Thoracic aorta (tissue), 2 donors: Measurements from ENCODE around the gene PFKL. TPM values are rescaled to one million over a fixed set of nuclear protein-coding genes. Genes with fewer than 3 reads are reported as not detected.

Experiments
- ATAC-seq: fragments of 150-250 bp; one replicate; pipeline ENCODE4 v1.8.0; 2017; ENCODE audit warnings: low read depth; ENCODE audit not compliant: insufficient number of reproducible peaks, low FRiP score
- DNase-seq: peaks from one replicate; pipeline ENCODE4 v3.0.0-alpha.2; 2020; ENCODE audit warnings: low spot score
- H3K27ac ChIP-seq, 2 donors: fragments of 200-600 bp; sonication (generic); 1 replicate in 1 of 2; 2 replicates in 1 of 2; pipeline ENCODE4 v1.5.1; 2016; ENCODE audit warnings: mild to moderate bottlenecking in 2 of 2, moderate library complexity in 2 of 2
- H3K27me3 ChIP-seq: fragments of 200-600 bp; sonication (generic); replicated peaks from 2 replicates; pipeline ENCODE4 v1.6.0; 2016; ENCODE audit warnings: mild to moderate bottlenecking; ENCODE audit not compliant: insufficient read depth
- H3K36me3 ChIP-seq: fragments of 200-600 bp; sonication (generic); one replicate; pipeline ENCODE4 v1.5.1; 2016
- H3K4me1 ChIP-seq, 2 donors: fragments of 200-600 bp; sonication (generic); 1 replicate in 1 of 2; 2 replicates in 1 of 2; pipeline versions ENCODE4 v1.5.1 to v1.6.0; 2016; ENCODE audit warnings: low read depth in 2 of 2, mild to moderate bottlenecking in 1 of 2; ENCODE audit not compliant: control insufficient read depth in 1 of 2
- H3K4me3 ChIP-seq: fragments of 200-600 bp; sonication (generic); 2 replicates; pipeline ENCODE4 v1.5.1; 2016; ENCODE audit warnings: mild to moderate bottlenecking
- H3K9me3 ChIP-seq: fragments of 200-600 bp; sonication (generic); 2 replicates; pipeline ENCODE4 v1.5.1; 2016
- total RNA-seq, 2 donors: library from RNA; depleted of rRNA; stranded (reverse); fragments of >200 nt; gene quantifications; one replicate each; pipeline versions ENCODE4 v1.1.0 to v1.2.3, GENCODE V29; 2016
- TF ChIP-seq, protein P1 (sequence below): fragments of 200-600 bp; sonication (generic); IDR thresholded peaks from one replicate; pipeline ENCODE4 v1.5.1; 2019; ENCODE audit warnings: antibody characterized with exemption

PFKL gene
- total RNA-seq, 2 donors from 2014 or later: 91.0 to 119 TPM

DNA sequence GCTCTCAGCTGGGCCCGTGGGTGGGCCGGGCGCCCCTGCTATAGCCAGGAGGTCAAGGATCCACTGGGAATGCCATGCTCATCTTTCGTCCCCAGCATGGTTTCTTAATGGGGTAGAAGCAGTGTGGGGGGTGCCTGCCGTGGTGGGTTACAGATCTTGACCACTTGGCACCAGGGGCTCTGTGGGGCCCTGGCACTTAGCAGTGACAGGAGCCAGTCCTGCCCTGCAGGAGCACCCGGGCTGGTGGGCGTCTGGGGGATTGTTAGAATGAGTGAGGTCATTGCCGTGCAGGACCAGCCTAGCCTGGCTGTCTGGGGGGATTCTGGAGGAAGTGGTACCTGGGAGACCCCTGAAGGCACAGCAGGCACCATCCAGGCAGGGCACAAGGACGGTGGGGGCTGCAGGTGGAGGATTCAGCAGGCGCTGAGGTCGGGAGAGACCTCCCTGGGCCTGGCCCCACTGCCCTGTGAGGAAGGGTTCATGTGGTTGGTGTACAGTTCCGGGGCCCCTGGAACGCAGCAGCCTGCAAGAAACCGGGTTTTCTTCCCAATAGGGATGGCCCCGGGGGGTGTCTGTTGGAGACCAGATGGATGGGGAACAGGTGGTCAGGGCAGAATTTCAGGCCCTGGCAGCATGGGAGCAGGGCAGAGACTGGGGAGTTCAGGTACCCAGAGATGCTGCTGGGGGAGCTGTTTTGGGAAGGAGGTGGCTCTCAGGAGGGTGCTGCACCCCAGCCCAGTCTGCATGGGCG, 9.4 kb upstream of the PFKL start:
- no peak overlapping the region for H3K4me3 ChIP-seq
- H3K4me1 ChIP-seq: peaks cover 2 to 8% of the 10 kb centered on the region in 2 donors
- H3K27me3 ChIP-seq: no peaks in the 10 kb centered on the region
- TF ChIP-seq, protein P1, sequence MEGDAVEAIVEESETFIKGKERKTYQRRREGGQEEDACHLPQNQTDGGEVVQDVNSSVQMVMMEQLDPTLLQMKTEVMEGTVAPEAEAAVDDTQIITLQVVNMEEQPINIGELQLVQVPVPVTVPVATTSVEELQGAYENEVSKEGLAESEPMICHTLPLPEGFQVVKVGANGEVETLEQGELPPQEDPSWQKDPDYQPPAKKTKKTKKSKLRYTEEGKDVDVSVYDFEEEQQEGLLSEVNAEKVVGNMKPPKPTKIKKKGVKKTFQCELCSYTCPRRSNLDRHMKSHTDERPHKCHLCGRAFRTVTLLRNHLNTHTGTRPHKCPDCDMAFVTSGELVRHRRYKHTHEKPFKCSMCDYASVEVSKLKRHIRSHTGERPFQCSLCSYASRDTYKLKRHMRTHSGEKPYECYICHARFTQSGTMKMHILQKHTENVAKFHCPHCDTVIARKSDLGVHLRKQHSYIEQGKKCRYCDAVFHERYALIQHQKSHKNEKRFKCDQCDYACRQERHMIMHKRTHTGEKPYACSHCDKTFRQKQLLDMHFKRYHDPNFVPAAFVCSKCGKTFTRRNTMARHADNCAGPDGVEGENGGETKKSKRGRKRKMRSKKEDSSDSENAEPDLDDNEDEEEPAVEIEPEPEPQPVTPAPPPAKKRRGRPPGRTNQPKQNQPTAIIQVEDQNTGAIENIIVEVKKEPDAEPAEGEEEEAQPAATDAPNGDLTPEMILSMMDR: no peak
- H3K27ac ChIP-seq: no peak overlapping the region
- no peaks in the 10 kb centered on the region for H3K36me3 ChIP-seq
- DNase-seq (no peak), ATAC-seq (no peak)
- no peaks in the 10 kb centered on the region for H3K9me3 ChIP-seq

DNA sequence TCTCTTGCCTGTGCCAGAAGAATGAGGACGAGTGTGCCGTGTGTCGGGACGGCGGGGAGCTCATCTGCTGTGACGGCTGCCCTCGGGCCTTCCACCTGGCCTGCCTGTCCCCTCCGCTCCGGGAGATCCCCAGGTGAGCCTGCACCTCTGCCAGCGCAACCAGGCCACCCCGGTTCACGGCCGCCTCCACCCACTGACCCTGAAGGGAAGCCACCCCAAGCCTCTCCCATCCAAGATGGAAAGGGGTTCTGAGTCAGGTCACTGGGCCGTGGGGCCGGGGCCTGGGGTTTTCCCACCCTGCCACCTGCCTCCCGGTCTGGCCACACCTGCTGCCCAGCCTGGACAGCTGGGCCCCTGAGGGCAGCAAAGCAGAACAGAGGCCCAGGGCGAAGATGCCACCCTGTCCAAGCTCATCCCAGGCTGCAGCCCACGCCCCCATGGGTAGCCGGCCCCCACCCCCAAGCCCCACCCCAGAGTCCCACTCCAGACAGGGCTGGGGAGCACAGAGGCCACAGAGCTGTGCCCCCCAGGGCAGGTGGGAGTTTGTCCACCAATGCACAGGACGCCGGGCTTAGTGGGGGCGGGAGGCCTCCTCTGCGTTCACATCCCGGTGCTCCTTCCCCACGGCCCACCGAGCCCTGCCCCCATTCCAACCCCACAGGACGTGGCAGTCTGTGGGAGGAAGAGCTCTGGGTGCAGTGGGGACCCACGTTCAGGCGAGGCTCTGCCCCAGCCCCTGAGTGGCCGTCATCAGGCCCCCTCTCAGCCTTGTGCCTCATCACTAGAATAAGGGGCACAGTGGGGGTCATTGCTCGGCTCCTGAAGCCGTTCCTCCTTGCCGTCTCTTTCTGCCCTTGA, 8.5 kb upstream of the PFKL start:
- Histone ChIP-seq H3K9me3 (no peaks in the 10 kb centered on the region), H3K4me3 (no peak overlapping the region), H3K27me3 (no peaks in the 10 kb centered on the region), H3K27ac (no peak overlapping the region), H3K4me1 (peaks cover 2 to 8% of the 10 kb centered on the region in 2 donors), H3K36me3 (no peaks in the 10 kb centered on the region)
- TF ChIP-seq, protein P1: no peak
- ATAC-seq: no peak
- no peak for DNase-seq

DNA sequence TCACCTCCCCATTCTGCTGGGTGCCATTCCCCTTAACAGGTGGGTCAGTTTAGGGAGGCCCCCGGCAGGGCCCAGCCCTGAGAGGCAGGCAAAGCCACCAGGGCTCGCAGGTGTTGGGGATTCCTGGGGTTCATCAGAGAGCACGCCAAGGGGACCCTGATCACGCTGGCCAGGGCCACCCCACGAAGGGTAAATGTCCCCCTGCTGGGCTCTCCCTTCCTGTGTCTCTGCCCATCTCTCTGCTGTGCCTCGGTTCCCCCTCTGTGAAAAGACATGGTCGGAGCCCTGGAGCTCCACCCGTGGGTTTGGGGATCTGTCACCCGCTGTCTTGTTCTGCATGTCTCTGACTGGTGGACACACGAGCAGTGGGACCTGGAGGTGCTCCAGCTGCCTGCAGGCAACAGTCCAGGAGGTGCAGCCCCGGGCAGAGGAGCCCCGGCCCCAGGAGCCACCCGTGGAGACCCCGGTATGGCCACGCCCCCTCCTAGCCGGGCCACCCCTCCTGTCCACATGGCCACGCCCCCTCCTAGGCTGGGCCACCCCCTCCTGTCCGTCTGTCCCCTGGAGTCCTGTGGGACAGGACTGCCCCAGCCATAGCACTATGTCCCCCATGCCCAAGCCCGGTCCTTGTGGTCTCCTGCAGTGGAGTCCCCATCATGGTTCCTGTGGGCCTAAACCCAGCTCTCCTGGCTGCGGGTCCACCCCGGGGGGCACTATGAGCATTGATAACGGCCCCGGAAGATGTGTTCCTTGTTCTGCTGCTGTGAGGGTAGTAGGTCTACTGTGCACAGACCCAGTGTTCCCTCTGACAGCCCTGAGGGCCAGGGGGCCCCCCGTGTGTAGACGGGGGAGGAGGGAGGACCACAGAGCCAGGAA, 7.7 kb upstream of the PFKL start:
- Histone ChIP-seq H3K4me1 (peaks cover 2 to 8% of the 10 kb centered on the region in 2 donors), H3K27ac (no peak overlapping the region), H3K27me3 (no peaks in the 10 kb centered on the region), H3K4me3 (no peak overlapping the region), H3K36me3 (no peaks in the 10 kb centered on the region), H3K9me3 (no peaks in the 10 kb centered on the region)
- DNase-seq (no peak), ATAC-seq (no peak)
- TF ChIP-seq, protein P1: no peak

DNA sequence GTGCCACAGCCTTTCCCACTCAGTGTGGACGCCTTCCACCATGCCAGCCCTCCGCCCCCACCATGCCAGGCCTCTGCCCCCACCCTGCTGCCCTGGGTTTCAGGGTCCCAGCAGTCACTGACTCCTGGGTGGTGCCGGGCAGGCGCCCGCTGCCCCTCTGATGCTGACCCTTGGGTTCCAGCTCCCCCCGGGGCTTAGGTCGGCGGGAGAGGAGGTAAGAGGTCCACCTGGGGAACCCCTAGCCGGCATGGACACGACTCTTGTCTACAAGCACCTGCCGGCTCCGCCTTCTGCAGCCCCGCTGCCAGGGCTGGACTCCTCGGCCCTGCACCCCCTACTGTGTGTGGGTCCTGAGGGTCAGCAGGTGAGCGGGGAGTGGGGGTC, 7.0 kb upstream of the PFKL start:
- ATAC-seq (no peak), DNase-seq (no peak)
- no peaks in the 10 kb centered on the region for H3K27me3 ChIP-seq
- H3K4me1 ChIP-seq: peaks cover 2 to 14% of the 10 kb centered on the region in 2 donors
- TF ChIP-seq, protein P1: no peak
- no peak overlapping the region for H3K4me3 ChIP-seq
- H3K9me3 ChIP-seq: no peaks in the 10 kb centered on the region
- no peaks in the 10 kb centered on the region for H3K36me3 ChIP-seq
- H3K27ac ChIP-seq: no peak overlapping the region
